ENCODE results near the gene SMYD3.

DNA sequence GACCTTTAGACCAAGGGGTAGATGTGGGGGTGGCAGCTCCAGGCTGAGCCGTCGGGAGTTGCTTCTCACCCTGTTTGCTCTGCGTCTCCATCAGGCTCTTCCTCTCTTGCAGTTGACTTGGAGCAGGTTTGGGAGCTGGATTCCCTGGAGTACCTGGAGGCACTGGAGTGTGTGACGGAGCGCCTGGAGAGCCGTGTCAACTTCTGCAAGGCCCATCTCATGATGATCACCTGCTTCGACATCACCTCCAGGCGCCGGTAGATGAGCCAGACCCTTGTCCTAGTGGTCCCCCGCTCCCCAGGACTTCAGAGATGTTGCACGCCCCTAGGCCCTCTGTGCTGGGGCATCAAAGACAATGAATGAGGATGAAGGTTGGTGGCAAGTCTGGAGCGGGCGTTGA, 804.7 kb downstream of the SMYD3 start:
- no peak for TF ChIP-seq EZH2 (IDR thresholded peaks at IDR 0.05; ENCODE audit: borderline replicate concordance, low read depth, low read length, severe bottlenecking)
- TF ChIP-seq, protein P1, sequence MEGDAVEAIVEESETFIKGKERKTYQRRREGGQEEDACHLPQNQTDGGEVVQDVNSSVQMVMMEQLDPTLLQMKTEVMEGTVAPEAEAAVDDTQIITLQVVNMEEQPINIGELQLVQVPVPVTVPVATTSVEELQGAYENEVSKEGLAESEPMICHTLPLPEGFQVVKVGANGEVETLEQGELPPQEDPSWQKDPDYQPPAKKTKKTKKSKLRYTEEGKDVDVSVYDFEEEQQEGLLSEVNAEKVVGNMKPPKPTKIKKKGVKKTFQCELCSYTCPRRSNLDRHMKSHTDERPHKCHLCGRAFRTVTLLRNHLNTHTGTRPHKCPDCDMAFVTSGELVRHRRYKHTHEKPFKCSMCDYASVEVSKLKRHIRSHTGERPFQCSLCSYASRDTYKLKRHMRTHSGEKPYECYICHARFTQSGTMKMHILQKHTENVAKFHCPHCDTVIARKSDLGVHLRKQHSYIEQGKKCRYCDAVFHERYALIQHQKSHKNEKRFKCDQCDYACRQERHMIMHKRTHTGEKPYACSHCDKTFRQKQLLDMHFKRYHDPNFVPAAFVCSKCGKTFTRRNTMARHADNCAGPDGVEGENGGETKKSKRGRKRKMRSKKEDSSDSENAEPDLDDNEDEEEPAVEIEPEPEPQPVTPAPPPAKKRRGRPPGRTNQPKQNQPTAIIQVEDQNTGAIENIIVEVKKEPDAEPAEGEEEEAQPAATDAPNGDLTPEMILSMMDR (IDR thresholded peaks at IDR 0.05; ENCODE audit: borderline replicate concordance, extremely low read depth, low read length, poor library complexity, severe bottlenecking): no peak

All from DND-41 (cell line).